ENCODE measurements around the gene AOPEP. TPM values are rescaled to one million over a fixed set of nuclear protein-coding genes. Genes with fewer than 3 reads are reported as not detected.

AOPEP gene
- total and polyA plus RNA-seq, 2 of the 13 experiments (the other 11 are each of a cell fraction or from before 2014, with no cell fraction given) = 22.2 to 41.6 TPM

- TF ChIP-seq IKZF5 (CRISPR knock-in tag; IDR thresholded peaks at IDR 0.05) (peak; percentile 34; the same call in 1 of the 2 replicates), MIER3 (CRISPR knock-in tag; IDR thresholded peaks at IDR 0.05; ENCODE audit: borderline replicate concordance) (no peak), ZEB1 (IDR thresholded peaks at IDR 0.05; ENCODE audit: insufficient replicate concordance, low read depth) (no peak), PHF5A (CRISPR knock-in tag; IDR thresholded peaks at IDR 0.05; ENCODE audit: low read depth, unreplicated experiment) (no peak), ZBTB39 (CRISPR knock-in tag; IDR thresholded peaks at IDR 0.05) (no peak), MEIS2 (CRISPR knock-in tag; IDR thresholded peaks at IDR 0.05) (no peak), ZNF567 (CRISPR knock-in tag; IDR thresholded peaks at IDR 0.05; ENCODE audit: borderline replicate concordance) (no peak), TEAD3 (CRISPR knock-in tag; optimal IDR thresholded peaks at IDR 0.05; ENCODE audit: borderline replicate concordance) (peak; percentile 53), ZBTB7A (CRISPR knock-in tag; IDR thresholded peaks at IDR 0.05) (no peak), ZNF251 (CRISPR knock-in tag; IDR thresholded peaks at IDR 0.05) (no peak), ZBTB14 (CRISPR knock-in tag; IDR thresholded peaks at IDR 0.05) (no peak), ZNF260 (CRISPR knock-in tag; IDR thresholded peaks at IDR 0.05; ENCODE audit: borderline replicate concordance, low read depth) (no peak), ATF7 (IDR thresholded peaks at IDR 0.05) (no peak), ATF7 (CRISPR knock-in tag; IDR thresholded peaks at IDR 0.05) (no peak), ZNF883 (CRISPR knock-in tag; IDR thresholded peaks at IDR 0.05; ENCODE audit: not compliant biosample characterization) (no peak), ZKSCAN1 (IDR thresholded peaks at IDR 0.05; ENCODE audit: low read length) (no peak), ZNF704 (CRISPR knock-in tag; IDR thresholded peaks at IDR 0.05; ENCODE audit: borderline replicate concordance) (no peak), ZNF264 (CRISPR knock-in tag; IDR thresholded peaks at IDR 0.05) (no peak), ZNF546 (CRISPR knock-in tag; conservative IDR thresholded peaks at IDR 0.05) (no peak), RFXAP (CRISPR knock-in tag; IDR thresholded peaks at IDR 0.05; ENCODE audit: borderline replicate concordance) (no peak), ATRX (CRISPR knock-in tag; IDR thresholded peaks at IDR 0.05; ENCODE audit: borderline replicate concordance) (no peak), ZNF143 (CRISPR knock-in tag; IDR thresholded peaks at IDR 0.05) (no peak; the same call in 1 of the 2 replicates), PITX1 (CRISPR knock-in tag; IDR thresholded peaks at IDR 0.05) (no peak), IRF9 (CRISPR knock-in tag; IDR thresholded peaks at IDR 0.05; ENCODE audit: borderline replicate concordance) (no peak; the same call in 1 of the 2 replicates), FOXM1 (CRISPR knock-in tag; IDR thresholded peaks at IDR 0.05) (no peak), RBFOX2 (IDR thresholded peaks at IDR 0.05; ENCODE audit: low read depth, low read length) (peak; percentile 65; the same call in 1 of the 2 replicates)
These were observed 297.7 kb downstream of the AOPEP start (continued) for GRCh38 chr9:95024097-95024671.
